ENCODE results near the gene GMPS. TPM values are rescaled to one million over a fixed set of nuclear protein-coding genes. Genes with fewer than 3 reads are reported as not detected.

GMPS gene
- total RNA-seq, 1 donor from 2014 or later = 36.8 TPM

GRCh38 chr3:155991212-155991611, 120.8 kb downstream of the GMPS start:
- no peak for DNase-seq (ENCODE audit: low read depth)

GRCh38 chr3:155991847-155992246, 121.4 kb downstream of the GMPS start:
- no peak for DNase-seq (ENCODE audit: low read depth)

Other genes with a start within 250 kb of the GMPS start
- gene PLCH1, start 125.6 kb upstream of the GMPS start, total RNA-seq = 0.16 and 0.62 TPM in 2 replicates
- gene C3orf33, start 64.4 kb upstream of the GMPS start, total RNA-seq = 5.2 and 5.4 TPM in 2 replicates
- gene SLC33A1, start 16.2 kb upstream of the GMPS start, total RNA-seq = 27.7 and 31.6 TPM in 2 replicates
- gene KCNAB1, start 249.9 kb downstream of the GMPS start, total RNA-seq = 0.16 and 0.40 TPM in 2 replicates